Immature natural killer cell (primary cell): ENCODE measurements around the gene IGF2. TPM values are rescaled to one million over a fixed set of nuclear protein-coding genes. Genes with fewer than 3 reads are reported as not detected.

Experiments used
- DNase-seq, 3 donors: peaks; one replicate each; pipeline ENCODE4 v3.0.0; 2022; ENCODE audit warnings: mixed read lengths in 1 of 3
- H3K27ac Mint-ChIP-seq, 6 donors: one replicate each; pipeline ENCODE4 v1.8.0; 2020; ENCODE audit warnings: mixed read lengths in 6 of 6, mild to moderate bottlenecking in 5 of 6, inconsistent platforms in 4 of 6, moderate library complexity in 3 of 6
- H3K27me3 Mint-ChIP-seq, 3 donors: one replicate each; pipeline ENCODE4 v1.8.0; 2020 to 2021; ENCODE audit warnings: low read depth in 3 of 3, mild to moderate bottlenecking in 3 of 3, mixed read lengths in 3 of 3, moderate library complexity in 3 of 3, inconsistent platforms in 1 of 3
- H3K36me3 Mint-ChIP-seq, 3 donors: one replicate each; pipeline ENCODE4 v1.8.0; 2020; ENCODE audit warnings: mixed read lengths in 3 of 3, inconsistent platforms in 2 of 3, mild to moderate bottlenecking in 2 of 3
- H3K4me1 Mint-ChIP-seq, 2 donors: one replicate each; pipeline ENCODE4 v1.8.0; 2020; ENCODE audit warnings: inconsistent platforms in 2 of 2, mild to moderate bottlenecking in 2 of 2, mixed read lengths in 2 of 2, moderate library complexity in 1 of 2
- H3K4me3 Mint-ChIP-seq, 5 donors: one replicate each; pipeline ENCODE4 v1.8.0; 2020; ENCODE audit warnings: mild to moderate bottlenecking in 5 of 5, mixed read lengths in 5 of 5, inconsistent platforms in 3 of 5, moderate library complexity in 3 of 5
- H3K9me3 Mint-ChIP-seq, 6 donors: one replicate each; pipeline ENCODE4 v1.8.0; 2020; ENCODE audit warnings: mild to moderate bottlenecking in 6 of 6, mixed read lengths in 6 of 6, inconsistent platforms in 4 of 6, moderate library complexity in 3 of 6
- polyA plus RNA-seq, 3 donors: library from polyadenylated mRNA; unstranded; fragments of 300-500 nt; fragmentation: Illumina TruSeq; gene quantifications; one replicate each; pipeline ENCODE4 v1.2.3, GENCODE V29; 2021

Gene IGF2
- polyA plus RNA-seq, 3 donors from 2014 or later: not detected

DNA sequence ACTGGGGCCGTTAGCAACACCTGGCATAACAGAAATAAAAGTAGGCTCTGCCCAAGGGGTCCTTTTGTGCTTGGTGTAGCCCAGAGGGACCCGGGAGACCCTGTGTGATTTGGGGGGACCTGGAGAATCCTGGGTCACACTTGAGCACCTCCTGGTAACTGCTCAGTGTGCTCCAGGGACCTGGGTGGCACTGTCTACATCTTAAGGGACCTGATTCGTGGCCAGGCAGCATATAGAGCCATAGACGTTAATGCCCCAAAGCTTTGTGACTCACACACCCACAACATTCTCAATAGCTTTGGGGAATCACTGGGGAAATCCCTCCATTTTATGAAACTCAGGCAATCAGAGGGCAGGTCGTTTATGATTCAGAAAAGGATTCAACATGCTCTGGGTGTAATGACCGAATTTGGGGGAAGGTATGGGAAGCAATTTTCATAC, 3.6 kb upstream of the IGF2 start:
- no peak overlapping the region for H3K27ac Mint-ChIP-seq
- DNase-seq: no peak
- H3K4me3 Mint-ChIP-seq: no peak overlapping the region
- peaks cover 3 to 5% of the 10 kb centered on the region in 2 donors for H3K4me1 Mint-ChIP-seq
- no peaks in the 10 kb centered on the region for H3K36me3 Mint-ChIP-seq
- peaks cover 28 to 37% (median 33%) of the 10 kb centered on the region in 3 donors for H3K27me3 Mint-ChIP-seq
- H3K9me3 Mint-ChIP-seq: peaks cover 0 to 2% (median 0%) of the 10 kb centered on the region in 6 donors

DNA sequence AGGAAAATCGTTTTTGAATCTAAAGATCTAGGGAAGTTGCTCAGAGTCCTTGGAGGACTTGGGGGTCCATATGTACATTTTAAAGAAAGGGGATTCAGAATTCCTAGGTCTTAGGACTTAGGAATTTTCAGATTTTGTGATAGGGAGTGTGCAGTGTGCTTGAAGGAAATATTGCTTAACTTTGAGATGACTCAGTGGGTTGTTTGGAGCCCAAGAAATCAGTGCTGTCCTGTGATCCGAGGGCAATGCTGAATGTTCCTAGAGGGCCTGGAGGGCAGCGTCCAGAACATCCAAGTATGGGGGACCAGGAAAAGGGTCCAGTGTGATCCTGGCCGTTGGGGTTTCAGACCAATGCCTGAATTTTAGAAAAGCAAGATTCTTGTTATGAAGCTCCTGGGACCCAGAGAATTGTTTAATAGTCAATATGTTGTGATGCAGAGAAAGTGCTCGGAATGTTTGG, 3.1 kb upstream of the IGF2 start:
- no peak overlapping the region for H3K4me3 Mint-ChIP-seq
- H3K27me3 Mint-ChIP-seq: peaks cover 26 to 37% (median 33%) of the 10 kb centered on the region in 3 donors

DNA sequence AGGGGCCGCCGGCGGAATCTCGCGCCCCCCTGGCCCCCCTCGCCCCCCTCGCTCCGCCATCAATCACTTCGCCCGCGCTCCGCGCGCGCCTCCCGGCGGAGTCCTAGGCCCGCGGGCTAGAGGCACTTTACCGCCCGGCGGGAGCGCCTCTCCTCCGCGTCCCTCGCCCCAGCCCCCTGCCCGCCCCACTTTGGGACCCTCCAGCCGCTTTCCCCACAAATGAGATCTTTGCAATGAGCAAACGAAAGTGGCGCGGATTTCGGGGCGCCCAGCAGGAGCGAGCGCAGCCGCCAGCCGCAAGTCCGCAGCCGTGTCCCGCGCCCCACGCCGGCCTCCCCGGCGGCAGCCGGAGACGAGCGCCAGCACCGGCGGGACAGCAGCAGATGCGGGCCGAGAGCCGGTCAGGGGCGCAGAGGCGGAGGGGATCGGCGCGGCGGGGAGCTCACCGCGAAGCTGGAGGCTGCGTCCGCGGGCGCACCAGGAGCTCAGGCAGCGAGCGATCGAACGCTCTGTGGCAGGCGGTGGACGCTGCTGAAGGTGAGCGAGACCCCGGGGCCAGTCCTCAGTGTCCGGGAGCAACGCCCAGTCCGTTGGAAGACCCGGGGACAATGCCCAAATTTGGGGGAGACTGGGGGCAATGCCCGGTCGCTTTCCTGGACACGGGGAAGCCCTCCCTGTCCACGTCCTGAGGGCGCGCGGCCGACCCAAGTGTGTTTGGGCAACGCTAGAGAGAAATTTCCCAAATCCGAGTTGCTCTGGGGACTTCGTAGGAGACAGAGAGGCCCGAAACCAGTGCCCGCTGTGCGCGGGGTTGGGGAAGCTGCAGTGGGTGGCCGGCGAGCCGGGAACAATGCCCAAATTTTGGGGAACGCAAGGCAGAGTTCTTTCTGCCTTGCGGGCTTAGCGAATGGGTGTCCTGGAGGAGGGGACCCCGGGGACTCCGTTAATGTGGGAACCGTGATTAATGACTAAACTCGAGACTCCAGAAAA, 1.5 kb upstream of the IGF2 start:
- Mint-ChIP-seq H3K4me1 (peaks cover 4 to 5% of the 10 kb centered on the region in 2 donors), H3K27ac (no peak overlapping the region), H3K4me3 (peak overlapping the region in 3 of 5 donors; percentile 41 to 51 (median 47)), H3K27me3 (peaks cover 28 to 33% (median 30%) of the 10 kb centered on the region in 3 donors), H3K9me3 (peaks cover 0 to 3% (median 0%) of the 10 kb centered on the region in 6 donors), H3K36me3 (no peaks in the 10 kb centered on the region)
- no peak for DNase-seq

More for the DNA sequence above, 3.1 kb upstream of the IGF2 start:
- Mint-ChIP-seq H3K27ac (no peak overlapping the region), H3K4me1 (peaks cover 3 to 5% of the 10 kb centered on the region in 2 donors), H3K9me3 (peaks cover 0 to 2% (median 0%) of the 10 kb centered on the region in 6 donors), H3K36me3 (no peaks in the 10 kb centered on the region)
- no peak for DNase-seq

DNA sequence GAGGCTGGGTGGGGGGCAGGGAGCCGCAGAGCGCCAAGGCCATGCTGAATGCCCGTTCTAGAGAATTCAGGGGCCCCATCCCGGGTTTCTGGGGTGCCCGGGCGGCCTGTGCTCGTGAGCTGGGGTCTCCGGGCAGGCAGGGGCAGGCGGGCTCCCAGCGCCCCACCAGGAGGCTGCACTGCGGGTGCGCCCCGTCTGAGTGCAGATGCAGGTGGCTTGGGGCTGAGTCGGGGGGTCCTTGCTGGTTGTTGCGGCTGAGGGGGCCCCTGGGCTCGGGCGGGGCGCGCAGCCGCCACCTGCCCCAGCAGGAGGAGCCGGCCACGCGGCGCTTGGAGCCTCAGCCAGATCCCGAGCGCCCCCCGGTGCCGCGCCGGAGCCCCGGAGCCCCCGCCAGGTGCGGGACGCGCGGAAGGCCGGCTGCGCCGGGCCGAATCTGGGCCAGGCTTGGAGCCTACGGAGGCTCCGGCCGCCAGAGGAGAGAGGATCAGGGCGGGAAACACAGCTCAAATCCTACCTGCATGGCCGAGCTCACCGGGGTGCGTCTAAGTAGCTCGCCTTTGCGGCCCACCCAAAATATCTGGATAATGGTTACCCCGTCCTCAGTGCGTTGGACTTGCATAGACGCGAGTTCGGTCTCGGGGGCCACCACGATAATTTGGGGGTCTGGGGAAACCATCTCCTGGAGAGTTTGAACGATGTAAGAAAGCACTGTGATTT, 590 bp upstream of the IGF2 start:
- DNase-seq: no peak
- peaks cover 0 to 3% (median 0%) of the 10 kb centered on the region in 6 donors for H3K9me3 Mint-ChIP-seq
- H3K36me3 Mint-ChIP-seq: no peaks in the 10 kb centered on the region
- H3K27me3 Mint-ChIP-seq: peaks cover 28 to 35% (median 30%) of the 10 kb centered on the region in 3 donors
- H3K27ac Mint-ChIP-seq: no peak overlapping the region
- H3K4me3 Mint-ChIP-seq: peak overlapping the region in 1 of 5 donors; percentile 46
- peaks cover 4 to 5% of the 10 kb centered on the region in 2 donors for H3K4me1 Mint-ChIP-seq

DNA sequence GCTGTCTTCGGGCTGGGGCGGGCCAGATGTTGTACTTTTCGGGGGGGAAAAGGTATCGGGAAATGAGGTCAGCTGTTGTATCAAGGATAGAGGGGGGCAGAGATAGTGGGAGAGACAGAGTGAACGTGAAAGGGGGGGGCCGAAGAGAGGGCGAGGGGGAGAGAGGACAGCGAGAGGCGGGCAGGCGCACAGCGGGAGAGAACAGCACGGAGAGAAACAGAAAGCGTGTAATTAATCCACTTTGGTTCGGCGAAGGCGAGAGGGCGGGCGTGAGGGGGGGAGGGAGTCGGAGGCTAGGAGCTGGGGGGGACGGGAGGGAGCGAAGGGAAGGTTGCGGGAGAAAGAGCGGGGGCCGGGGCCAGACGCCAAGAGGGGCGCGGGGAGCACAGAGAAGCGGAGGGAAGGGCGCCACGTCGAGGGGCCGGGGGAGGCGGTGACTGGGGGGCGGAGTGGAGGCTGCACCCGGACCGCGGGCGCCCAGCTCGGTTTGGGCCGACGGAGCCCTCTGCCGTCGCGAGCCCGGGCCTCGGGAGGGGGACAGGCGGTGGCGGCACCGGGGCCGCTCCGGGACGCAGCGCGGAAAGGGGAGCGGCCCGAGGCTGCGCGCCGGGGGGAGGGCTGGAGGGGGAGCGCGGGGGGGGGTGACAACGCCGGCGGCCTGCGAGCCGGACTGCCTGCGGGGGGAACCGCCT, 612 bp downstream of the IGF2 start:
- Mint-ChIP-seq H3K36me3 (no peaks in the 10 kb centered on the region), H3K4me3 (peak overlapping the region; percentile 83 to 89 (median 85)), H3K4me1 (peaks cover 4 to 5% of the 10 kb centered on the region in 2 donors), H3K27ac (no peak overlapping the region), H3K27me3 (peaks cover 27 to 34% (median 27%) of the 10 kb centered on the region in 3 donors), H3K9me3 (peaks cover 0 to 3% (median 0%) of the 10 kb centered on the region in 6 donors)
- DNase-seq: no peak

DNA sequence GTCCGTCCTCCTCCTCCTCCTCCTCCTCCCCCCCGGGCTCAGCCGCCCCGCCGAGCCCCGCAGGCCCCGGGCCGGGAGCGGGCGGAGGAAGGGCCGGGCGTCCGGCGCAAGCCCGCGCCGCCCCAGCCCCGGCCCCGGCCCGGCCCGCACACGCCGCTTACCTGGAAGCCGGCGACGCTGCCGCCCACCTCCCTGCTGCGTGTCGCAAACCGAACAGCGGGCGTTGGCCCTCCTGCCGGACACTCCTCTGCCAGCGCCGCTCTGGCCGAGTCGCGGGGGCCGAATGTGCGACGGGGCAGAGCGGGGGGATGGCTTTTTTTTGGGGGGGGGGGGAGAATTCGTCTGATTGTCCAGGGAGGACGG, 1.1 kb downstream of the IGF2 start:
- Mint-ChIP-seq H3K4me1 (peaks cover 4 to 5% of the 10 kb centered on the region in 2 donors), H3K36me3 (no peaks in the 10 kb centered on the region), H3K27ac (no peak overlapping the region), H3K4me3 (peak overlapping the region; percentile 83 to 89 (median 85)), H3K27me3 (peaks cover 24 to 30% (median 24%) of the 10 kb centered on the region in 3 donors), H3K9me3 (peaks cover 0 to 3% (median 0%) of the 10 kb centered on the region in 6 donors)
- DNase-seq: no peak

DNA sequence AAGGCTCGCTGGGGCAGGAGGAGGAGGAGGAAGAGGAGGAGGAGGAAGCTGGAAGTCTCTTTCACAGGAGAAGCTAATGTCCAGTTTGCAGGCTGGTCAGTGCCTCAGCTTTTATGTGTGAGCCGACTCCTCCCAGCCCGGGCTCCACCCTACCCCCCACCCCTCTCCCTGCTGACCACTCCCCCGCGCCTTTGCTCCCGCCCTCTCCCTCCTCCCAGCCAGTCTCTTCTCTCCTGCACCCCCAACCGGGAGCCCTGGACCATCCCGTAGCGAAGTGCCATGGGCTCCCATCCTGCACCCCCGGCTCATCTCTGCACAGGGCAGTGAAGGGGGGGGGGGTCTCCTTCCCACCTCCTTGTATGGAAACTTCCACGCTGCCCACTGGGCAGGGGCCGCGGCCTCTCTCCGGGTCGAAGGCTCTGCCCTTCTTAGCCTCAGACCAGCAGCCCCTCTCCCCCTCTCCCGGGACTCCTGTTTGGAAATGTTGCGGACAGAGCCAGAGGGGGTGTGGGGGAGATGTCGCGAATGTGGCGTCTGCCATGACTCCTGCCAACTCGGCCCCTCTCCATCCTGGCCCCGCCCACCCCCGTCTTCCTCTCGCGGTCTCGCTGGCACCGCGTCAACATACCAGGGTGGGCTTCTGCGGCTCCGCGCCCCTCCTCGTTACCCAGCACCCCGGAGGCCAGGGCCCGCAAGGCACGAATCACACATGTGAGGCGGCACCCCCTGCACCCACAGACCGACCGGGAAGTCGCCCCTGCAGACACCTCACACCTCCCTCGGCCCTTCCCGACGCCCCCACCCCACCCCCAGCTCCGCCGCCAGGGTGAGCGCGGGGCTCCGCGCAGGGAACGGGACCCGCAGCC, 1.8 kb downstream of the IGF2 start:
- Mint-ChIP-seq H3K9me3 (peaks cover 0 to 3% (median 0%) of the 10 kb centered on the region in 6 donors), H3K4me1 (peaks cover 4 to 5% of the 10 kb centered on the region in 2 donors), H3K4me3 (peak overlapping the region in 3 of 5 donors; percentile 24 to 56 (median 27)), H3K27me3 (peaks cover 17 to 24% (median 20%) of the 10 kb centered on the region in 3 donors), H3K27ac (no peak overlapping the region), H3K36me3 (no peaks in the 10 kb centered on the region)
- no peak for DNase-seq

DNA sequence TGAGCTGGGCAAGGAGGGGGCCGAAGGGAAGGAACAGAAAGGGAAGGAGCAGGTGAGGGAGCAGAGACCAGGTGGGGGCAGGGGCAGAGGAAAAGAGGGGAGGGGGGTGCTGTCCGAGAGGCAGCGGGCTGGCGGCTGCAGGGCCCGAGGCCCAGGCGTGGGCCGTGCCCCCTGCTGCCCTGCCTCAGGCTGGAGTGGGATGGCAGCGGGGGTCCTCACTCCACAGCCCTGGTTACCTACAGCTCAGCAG, 2.3 kb downstream of the IGF2 start:
- H3K9me3 Mint-ChIP-seq: peaks cover 0 to 3% (median 0%) of the 10 kb centered on the region in 6 donors
- peaks cover 4 to 5% of the 10 kb centered on the region in 2 donors for H3K4me1 Mint-ChIP-seq
- H3K27ac Mint-ChIP-seq: no peak overlapping the region
- DNase-seq: no peak
- H3K4me3 Mint-ChIP-seq: peak overlapping the region in 1 of 5 donors; percentile 29
- H3K36me3 Mint-ChIP-seq: no peaks in the 10 kb centered on the region
- H3K27me3 Mint-ChIP-seq: peaks cover 17 to 20% (median 20%) of the 10 kb centered on the region in 3 donors

DNA sequence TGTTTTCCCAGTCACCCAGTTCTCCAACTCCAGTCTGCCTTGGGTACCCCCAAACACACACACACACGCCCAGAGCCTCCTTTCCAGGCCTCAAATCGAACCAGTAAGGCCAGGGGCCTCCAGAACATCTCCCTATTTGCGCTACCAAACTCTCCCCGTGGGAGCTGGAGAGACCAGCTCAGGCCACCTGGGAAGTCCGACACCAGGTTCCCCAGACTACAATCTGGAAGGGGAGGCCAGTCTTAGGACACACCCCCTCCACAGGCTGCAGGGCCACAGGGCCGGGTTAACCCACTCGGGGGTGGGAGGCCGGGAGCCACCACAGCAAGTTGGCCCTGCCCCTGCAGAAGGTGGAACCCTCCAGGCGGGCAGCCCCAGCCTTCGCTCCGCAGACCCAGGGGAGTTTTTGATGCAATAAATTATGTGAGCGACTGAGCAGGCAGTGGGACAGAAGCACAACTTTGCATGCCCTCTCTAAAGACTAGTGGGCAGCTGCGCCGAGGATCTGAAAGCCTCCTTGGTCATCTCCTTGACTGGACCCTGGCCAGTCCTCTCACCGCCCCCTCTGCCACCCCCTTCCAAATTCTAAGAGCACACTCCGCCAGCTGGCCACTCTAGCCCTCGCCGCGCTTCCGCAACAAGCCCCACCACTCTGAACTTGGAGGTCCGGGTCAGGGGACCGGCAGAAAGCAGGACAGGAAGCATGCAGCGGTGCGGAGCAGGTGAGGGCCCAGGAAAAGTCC, 2.8 kb downstream of the IGF2 start:
- H3K9me3 Mint-ChIP-seq: peaks cover 0 to 3% (median 0%) of the 10 kb centered on the region in 6 donors
- H3K36me3 Mint-ChIP-seq: no peaks in the 10 kb centered on the region
- peak overlapping the region in 2 of 5 donors; percentile 22 to 32 for H3K4me3 Mint-ChIP-seq
- no peak overlapping the region for H3K27ac Mint-ChIP-seq
- H3K4me1 Mint-ChIP-seq: peaks cover 4 to 5% of the 10 kb centered on the region in 2 donors
- peaks cover 15 to 20% (median 17%) of the 10 kb centered on the region in 3 donors for H3K27me3 Mint-ChIP-seq
- DNase-seq: no peak

DNA sequence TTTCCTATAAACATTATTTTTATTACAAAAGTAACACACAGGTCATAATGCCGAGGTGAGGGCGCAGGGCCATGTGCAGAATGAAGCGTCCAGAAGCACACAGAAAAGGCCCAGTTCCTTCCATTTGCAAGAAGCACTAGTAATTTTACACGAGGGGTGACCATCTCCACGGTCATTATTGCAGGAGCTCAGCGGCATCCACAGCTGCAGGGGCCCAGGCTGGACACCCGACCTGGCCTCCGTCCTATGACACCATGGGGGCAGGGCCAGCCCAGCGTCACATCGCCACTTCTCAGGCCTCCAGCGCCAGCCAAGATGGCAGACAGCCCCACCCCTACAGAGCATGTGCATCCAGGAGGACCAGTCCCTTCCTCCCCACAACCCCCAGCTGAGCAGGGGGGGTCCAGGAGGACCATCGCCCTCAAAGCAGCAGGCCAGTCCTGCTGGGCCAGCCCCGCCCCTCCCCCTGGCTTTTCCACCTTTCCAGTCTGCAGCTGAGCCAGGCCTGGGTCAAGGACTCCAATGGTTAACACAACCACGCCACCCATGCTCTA, 3.5 kb downstream of the IGF2 start:
- peak overlapping the region in 1 of 5 donors; percentile 32 for H3K4me3 Mint-ChIP-seq
- H3K4me1 Mint-ChIP-seq: peaks cover 4 to 5% of the 10 kb centered on the region in 2 donors
- H3K27ac Mint-ChIP-seq: no peak overlapping the region
- no peak for DNase-seq
- no peaks in the 10 kb centered on the region for H3K36me3 Mint-ChIP-seq
- H3K9me3 Mint-ChIP-seq: peaks cover 0 to 1% (median 0%) of the 10 kb centered on the region in 6 donors
- H3K27me3 Mint-ChIP-seq: peaks cover 11 to 16% (median 13%) of the 10 kb centered on the region in 3 donors

DNA sequence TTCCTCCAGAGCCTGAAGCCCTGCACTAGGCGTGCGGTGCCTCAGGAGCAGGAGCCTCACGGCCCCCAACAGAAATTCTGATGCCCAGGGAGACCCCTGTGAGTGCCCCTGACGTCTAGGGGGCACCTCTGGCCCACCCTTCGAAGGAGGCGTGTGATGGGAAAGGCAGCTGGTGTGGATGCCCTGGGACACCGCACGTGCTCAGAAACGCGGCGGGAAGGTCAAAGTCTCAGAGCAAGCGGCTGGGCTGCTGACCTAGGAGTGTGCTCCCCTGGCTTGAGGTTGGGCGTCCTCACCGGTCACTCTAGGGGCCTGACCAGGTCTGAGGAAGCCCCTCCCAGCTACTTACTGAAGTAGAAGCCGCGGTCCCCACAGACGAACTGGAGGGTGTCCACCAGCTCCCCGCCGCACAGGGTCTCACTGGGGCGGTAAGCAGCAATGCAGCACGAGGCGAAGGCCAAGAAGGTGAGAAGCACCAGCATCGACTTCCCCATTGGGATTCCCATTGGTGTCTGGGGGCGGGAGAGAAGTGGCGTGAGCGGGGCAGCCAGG, 4.1 kb downstream of the IGF2 start:
- Mint-ChIP-seq H3K27me3 (peaks cover 10 to 14% (median 13%) of the 10 kb centered on the region in 3 donors), H3K36me3 (no peaks in the 10 kb centered on the region), H3K9me3 (peaks cover 0 to 1% (median 0%) of the 10 kb centered on the region in 6 donors), H3K4me1 (peaks cover 4 to 5% of the 10 kb centered on the region in 2 donors), H3K4me3 (no peak overlapping the region), H3K27ac (no peak overlapping the region)
- no peak for DNase-seq
